H1 (cell line): ENCODE measurements around the gene AP3D1. TPM values are rescaled to one million over a fixed set of nuclear protein-coding genes. Genes with fewer than 3 reads are reported as not detected.
A peak's percentile ranks its signal among the peaks of the same experiment; 100 is the strongest.

ENCODE experiments used
- CTCF ChIA-PET: fragments of 300-600 bp; sonication (Branson Sonifier 250); formaldehyde crosslinking; loops from one replicate; lab custom pipeline; 2021; ENCODE audit not compliant: partially characterized antibody; lab: Charles Lee
- POLR2A ChIA-PET: fragments of 300-600 bp; sonication (Branson Sonifier 250); formaldehyde crosslinking; loops from one replicate; lab custom pipeline; 2021; ENCODE audit warnings: inconsistent platforms; ENCODE audit not compliant: partially characterized antibody; lab: Charles Lee
- DNase-seq, 2 experiments: peaks; one replicate each; pipeline versions ENCODE4 v3.0.0 to v3.0.0-alpha.2; 2010 to 2022; ENCODE audit warnings: low spot score in 2 of 2, low read depth in 1 of 2, mixed read lengths in 1 of 2
- FAIRE-seq: peaks from 2 replicates; lab custom pipeline; 2011; peaks lifted over from hg19 to GRCh38; lab: Jason Lieb, UNC
- H2AFZ ChIP-seq: 2 replicates; pipeline ENCODE4 v1.8.1; 2012; ENCODE audit warnings: low read length, inconsistent platforms
- H2AK5ac ChIP-seq: 2 replicates; pipeline ENCODE4 v1.6.1; 2013; ENCODE audit warnings: low read depth, low read length
- H2BK120ac ChIP-seq: replicated peaks from 2 replicates; pipeline ENCODE3; 2013; ENCODE audit warnings: low read depth, low read length, inconsistent platforms
- H2BK12ac ChIP-seq: 2 replicates; pipeline ENCODE4 v1.6.1; 2013; ENCODE audit warnings: low read depth, low read length
- H2BK15ac ChIP-seq: 2 replicates; pipeline ENCODE4 v1.6.1; 2013; ENCODE audit warnings: low read length
- H2BK20ac ChIP-seq: 2 replicates; pipeline ENCODE4 v1.6.1; 2013; ENCODE audit warnings: low read length
- H2BK5ac ChIP-seq: 2 replicates; pipeline ENCODE4 v1.6.1; 2013; ENCODE audit warnings: low read depth, low read length
- H3K14ac ChIP-seq: 2 replicates; pipeline ENCODE4 v1.6.1; 2013; ENCODE audit warnings: inconsistent platforms; ENCODE audit not compliant: insufficient read length
- H3K18ac ChIP-seq: 2 replicates; pipeline ENCODE4 v1.6.1; 2013; ENCODE audit warnings: low read length; ENCODE audit errors: extremely low read depth
- H3K23ac ChIP-seq: 2 replicates; pipeline ENCODE4 v1.6.1; 2013; ENCODE audit warnings: inconsistent platforms; ENCODE audit not compliant: insufficient read length
- H3K23me2 ChIP-seq: 2 replicates; pipeline ENCODE4 v1.6.1; 2013; ENCODE audit warnings: low read depth, low read length
- H3K27ac ChIP-seq: 2 replicates; pipeline ENCODE4 v1.6.1; 2011; ENCODE audit warnings: low read depth, low read length, inconsistent platforms
- H3K27me3 ChIP-seq, 4 experiments: replicated peaks in 1 of 4; 1 replicate in 1 of 4; 2 replicates in 3 of 4; pipeline versions ENCODE4 v1.6.1 to v1.8.1; 2011 to 2013; ENCODE audit warnings: low read length in 3 of 4, mild to moderate bottlenecking in 3 of 4, inconsistent platforms in 2 of 4, mixed read lengths in 2 of 4, moderate library complexity in 1 of 4; ENCODE audit not compliant: control insufficient read depth in 3 of 4, insufficient read depth in 3 of 4; ENCODE audit errors: extremely low read depth in 1 of 4
- H3K36me3 ChIP-seq, 4 experiments: 2 replicates each; pipeline versions ENCODE4 v1.6.1 to v1.8.1; 2011 to 2013; ENCODE audit warnings: mild to moderate bottlenecking in 4 of 4, low read length in 3 of 4, moderate library complexity in 2 of 4, control low read depth in 1 of 4, inconsistent platforms in 1 of 4; ENCODE audit not compliant: insufficient read depth in 4 of 4, control insufficient read depth in 2 of 4
- H3K4ac ChIP-seq: replicated peaks from 2 replicates; pipeline ENCODE3; 2013; ENCODE audit warnings: low read length, low read depth, mixed read lengths, inconsistent platforms; ENCODE audit not compliant: insufficient read length
- H3K4me1 ChIP-seq, 4 experiments: replicated peaks in 1 of 4; 1 replicate in 1 of 4; 2 replicates in 3 of 4; pipeline versions ENCODE4 v1.6.1 to v1.8.1; 2011 to 2013; ENCODE audit warnings: low read length in 3 of 4, inconsistent platforms in 2 of 4, mixed read lengths in 1 of 4; ENCODE audit not compliant: insufficient read depth in 4 of 4, control insufficient read depth in 3 of 4
- H3K4me2 ChIP-seq, 2 experiments: 2 replicates each; pipeline versions ENCODE4 v1.6.1 to v1.8.1; 2011 to 2013; ENCODE audit warnings: low read depth in 2 of 2, low read length in 2 of 2, control low read depth in 1 of 2, inconsistent platforms in 1 of 2, mild to moderate bottlenecking in 1 of 2; ENCODE audit not compliant: insufficient read depth in 1 of 2
- H3K4me3 ChIP-seq, 4 experiments: fragments of 200-600, 300-600 bp in 1 of 4; sonication (generic), shearing (Covaris generic), sonication (Bioruptor Twin) in 1 of 4; 2 replicates each; pipeline versions ENCODE4 v1.5.1 to v1.8.1; 2011 to 2016; ENCODE audit warnings: low read length in 4 of 4, low read depth in 3 of 4, control low read depth in 2 of 4, inconsistent platforms in 2 of 4, mild to moderate bottlenecking in 2 of 4, mixed read lengths in 1 of 4, moderate library complexity in 1 of 4; ENCODE audit not compliant: insufficient read depth in 2 of 4; ENCODE audit errors: extremely low read depth in 1 of 4
- H3K56ac ChIP-seq: replicated peaks from 2 replicates; pipeline ENCODE3; 2013; ENCODE audit warnings: low read depth, mild to moderate bottlenecking, mixed read lengths, low read length, inconsistent platforms; ENCODE audit not compliant: insufficient read length
- H3K79me1 ChIP-seq: 2 replicates; pipeline ENCODE4 v1.6.1; 2013; ENCODE audit warnings: low read depth, low read length, control low read depth
- H3K79me2 ChIP-seq, 2 experiments: 2 replicates each; pipeline versions ENCODE4 v1.6.1 to v1.8.1; 2012 to 2013; ENCODE audit warnings: low read length in 2 of 2, mild to moderate bottlenecking in 2 of 2, inconsistent platforms in 1 of 2; ENCODE audit not compliant: insufficient read depth in 2 of 2, control insufficient read depth in 1 of 2
- H3K9ac ChIP-seq, 4 experiments: replicated peaks in 1 of 4; 1 replicate in 1 of 4; 2 replicates in 3 of 4; pipeline versions ENCODE4 v1.6.1 to v1.8.1; 2011 to 2013; ENCODE audit warnings: low read depth in 3 of 4, low read length in 3 of 4, control low read depth in 2 of 4, mild to moderate bottlenecking in 2 of 4, moderate library complexity in 2 of 4, inconsistent platforms in 1 of 4; ENCODE audit errors: extremely low read depth in 1 of 4
- H3K9me3 ChIP-seq, 2 experiments: 2 replicates each; pipeline versions ENCODE4 v1.6.1 to v1.8.1; 2012 to 2013; ENCODE audit warnings: mild to moderate bottlenecking in 2 of 2, moderate library complexity in 2 of 2, control low read depth in 1 of 2, inconsistent platforms in 1 of 2, low read depth in 1 of 2, low read length in 1 of 2, mixed read lengths in 1 of 2; ENCODE audit not compliant: insufficient read depth in 2 of 2
- H4K20me1 ChIP-seq, 2 experiments: replicated peaks in 1 of 2; 2 replicates each; pipeline versions ENCODE3 to v1.8.1; 2011 to 2013; ENCODE audit warnings: inconsistent platforms in 2 of 2, low read length in 2 of 2, mild to moderate bottlenecking in 1 of 2; ENCODE audit not compliant: insufficient read depth in 2 of 2, control insufficient read depth in 1 of 2
- H4K5ac ChIP-seq: 2 replicates; pipeline ENCODE4 v1.6.1; 2013; ENCODE audit warnings: low read length, low read depth, mixed read lengths, inconsistent platforms; ENCODE audit not compliant: insufficient read length
- H4K8ac ChIP-seq: 2 replicates; pipeline ENCODE4 v1.8.0; 2013; ENCODE audit warnings: mild to moderate bottlenecking, moderate library complexity, low read length, inconsistent platforms; ENCODE audit not compliant: insufficient read depth; ENCODE audit errors: extremely low read depth
- H4K91ac ChIP-seq: replicated peaks from 2 replicates; pipeline ENCODE3; 2013; ENCODE audit warnings: low read length, mixed read lengths, inconsistent platforms; ENCODE audit not compliant: insufficient read length
- ASH2L ChIP-seq: fragments of 200-600, 300-600 bp; sonication (generic); IDR thresholded peaks from one replicate; pipeline ENCODE4 v1.7.1; 2017; ENCODE audit warnings: low read length
- CHD2 ChIP-seq: IDR thresholded peaks from 2 replicates; pipeline ENCODE4 v1.6.1; 2012; ENCODE audit warnings: low read length, improper control_type of control experiment
- EZH2 ChIP-seq: fragments of 200-600 bp; sonication (generic); IDR thresholded peaks from 2 replicates; pipeline ENCODE4 v1.7.1; 2012; ENCODE audit warnings: low read depth, mild to moderate bottlenecking, moderate library complexity, low read length, inconsistent platforms; ENCODE audit not compliant: severe bottlenecking
- KDM4A ChIP-seq: IDR thresholded peaks from one replicate; pipeline ENCODE4 v1.7.1; 2012; ENCODE audit warnings: low read depth, mild to moderate bottlenecking, moderate library complexity, low read length, inconsistent platforms; ENCODE audit not compliant: severe bottlenecking
- KDM5A ChIP-seq: fragments of 200-600 bp; IDR thresholded peaks from 2 replicates; pipeline ENCODE4 v1.7.1; 2012; ENCODE audit warnings: mild to moderate bottlenecking, low read length, inconsistent platforms, mixed read lengths
- NRF1 ChIP-seq: IDR thresholded peaks from 2 replicates; pipeline ENCODE4 v1.6.1; 2011; ENCODE audit warnings: mild to moderate bottlenecking, low read depth, low read length, improper control_type of control experiment
- PHF8 ChIP-seq: fragments of 200-600 bp; sonication (generic); conservative IDR thresholded peaks from 2 replicates; pipeline ENCODE4 v1.7.1; 2012; ENCODE audit warnings: low read depth, mild to moderate bottlenecking, inconsistent platforms, low read length, moderate library complexity
- POLR2A ChIP-seq, 2 experiments: IDR thresholded peaks; 1 replicate in 1 of 2; 2 replicates in 1 of 2; pipeline ENCODE4 v1.6.1; 2011; ENCODE audit warnings: low read depth in 2 of 2, low read length in 2 of 2, mild to moderate bottlenecking in 2 of 2; ENCODE audit errors: control extremely low read depth in 1 of 2
- POLR2AphosphoS5 ChIP-seq: IDR thresholded peaks from 2 replicates; pipeline ENCODE4 v1.6.1; 2011; ENCODE audit warnings: low read depth, low read length
- RFX5 ChIP-seq: IDR thresholded peaks from 2 replicates; pipeline ENCODE4 v1.6.1; 2011; ENCODE audit warnings: low read depth, low read length, improper control_type of control experiment, borderline replicate concordance
- SIN3A ChIP-seq, 2 experiments: IDR thresholded peaks in 1 of 2; conservative IDR thresholded peaks in 1 of 2; 2 replicates each; pipeline ENCODE4 v1.6.1; 2011 to 2012; ENCODE audit warnings: low read length in 2 of 2, improper control_type of control experiment in 1 of 2, low read depth in 1 of 2, mild to moderate bottlenecking in 1 of 2
- WGBS, 2 experiments: shearing (Covaris generic) in 1 of 2; methylation state at CpG; one replicate each; pipeline versions ENCODE4 v1.1.6 to v1.1.7; 2013 to 2015; ENCODE audit warnings: low lambda C conversion rate in 2 of 2, mixed read lengths in 2 of 2, inconsistent platforms in 1 of 2, low coverage in 1 of 2, missing lambda C conversion rate in 1 of 2; ENCODE audit not compliant: insufficient replicate concordance in 2 of 2, insufficient coverage in 1 of 2, insufficient read length in 1 of 2; ENCODE audit errors: extremely low coverage in 1 of 2, missing lambda C conversion rate in 1 of 2; 5-methylcytosine and 5-hydroxymethylcytosine counted together
- polyA plus RNA-seq, 7 experiments: library from polyadenylated mRNA; depleted of rRNA in 3 of 7; stranded (reverse) in 5 of 7; unstranded in 2 of 7; fragments of >200 nt in 5 of 7; fragments of 200-250 nt in 2 of 7; gene quantifications; 1 replicate in 5 of 7; 2 replicates in 1 of 7; 4 replicates in 1 of 7; pipeline versions ENCODE4 v1.2.1 to v1.2.3, GENCODE V29; 2011 to 2013; ENCODE audit warnings: missing spikeins in 2 of 7, mixed read lengths in 2 of 7
- total RNA-seq: library from RNA; stranded (reverse); fragmentation: NEBNext Ultra II Directional; extraction: Animal tissue kit (Norgen Biotek cat#: 25700); gene quantifications from 2 replicates; pipeline ENCODE4 v1.2.1, GENCODE V29; 2021
- TF ChIP-seq, protein P1 (sequence below): IDR thresholded peaks from 2 replicates; pipeline ENCODE4 v1.6.1; 2012; ENCODE audit warnings: inconsistent platforms

The AP3D1 gene
- total and polyA plus RNA-seq, 2 of the 8 experiments (the other 6 are each of a cell fraction or from before 2014, with no cell fraction given), result 161 to 174 TPM

GRCh38 chr19:2150794-2151338, 500 bp downstream of the AP3D1 start:
- peak overlapping the region; percentile 78 for H3K4ac ChIP-seq
- peaks cover 9% of the 10 kb centered on the region; the same call in 1 of the 2 replicates for H3K23me2 ChIP-seq
- POLR2A ChIA-PET, result interaction anchor here (0.7 to 1.7 kb wide), 5 partner anchors 15 to 266 kb away, joined by 3 to 7 read pairs (median 3); partner anchors contain the start of gene ABHD17A
- peak overlapping the region; percentile 36 for H3K27ac ChIP-seq
- peak overlapping the region; percentile 84; the same call in 1 of the 2 replicates for H4K8ac ChIP-seq
- H2BK120ac ChIP-seq, result no peak overlapping the region
- H3K14ac ChIP-seq, result no peak overlapping the region
- peak in 1 of 2 experiments; percentile 69 for DNase-seq
- H3K9ac ChIP-seq, result peak overlapping the region; percentile 69 to 98 (median 94)
- peak overlapping the region; percentile 90 for H2BK5ac ChIP-seq
- CTCF ChIA-PET, result interaction anchor here (1.5 to 1.8 kb wide), 2 partner anchors 21 to 48 kb away, joined by 3 to 5 read pairs; no protein-coding TSS in a partner anchor
- H3K4me3 ChIP-seq, result peak overlapping the region; percentile 64 to 99 (median 92)
- peak overlapping the region; percentile 86 to 96 for H3K4me2 ChIP-seq
- H2BK15ac ChIP-seq, result no peak overlapping the region
- H3K79me1 ChIP-seq, result peaks cover 10% of the 10 kb centered on the region; the same call in 1 of the 2 replicates
- H3K23ac ChIP-seq, result no peak overlapping the region
- H3K79me2 ChIP-seq, result peaks cover 41 to 53% of the 10 kb centered on the region in 2 experiments
- no peak overlapping the region for H2AFZ ChIP-seq
- H3K36me3 ChIP-seq, result peaks cover 0 to 6% (median 0%) of the 10 kb centered on the region in 4 experiments; a peak in 1 of 8 replicates
- H3K9me3 ChIP-seq, result no peaks in the 10 kb centered on the region
- no peak overlapping the region for H2BK12ac ChIP-seq
- H4K5ac ChIP-seq, result peak overlapping the region; percentile 82
- no peaks in the 10 kb centered on the region for H3K27me3 ChIP-seq
- no peak for FAIRE-seq
- 0% methylated on average over 33 of the region's 36 CpGs; no CpG with 5 or more reads in 1 of the 2 experiments for WGBS, 2 experiments
- H3K4me1 ChIP-seq, result peaks cover 7 to 17% (median 13%) of the 10 kb centered on the region in 4 experiments
- peak overlapping the region; percentile 65 for H4K91ac ChIP-seq
- H3K18ac ChIP-seq, result no peak overlapping the region
- no peak overlapping the region for H2AK5ac ChIP-seq
- peak overlapping the region; percentile 86 for H3K56ac ChIP-seq
- peaks cover 16 to 20% of the 10 kb centered on the region in 2 experiments for H4K20me1 ChIP-seq
- no peak overlapping the region for H2BK20ac ChIP-seq
- TF ChIP-seq ASH2L, result no peak
- TF ChIP-seq POLR2A (IDR thresholded peaks at IDR 0.05; ENCODE audit: control extremely low read depth in 1 of 2, low read depth in 2 of 2, low read length in 2 of 2), result peak in 1 of 2 experiments; percentile 51; a peak in 1 of 3 replicates
- TF ChIP-seq POLR2AphosphoS5, result 0 out of 2 replicates have a peak, but pooled peaks have one; percentile 45
- no peak for TF ChIP-seq CHD2
- TF ChIP-seq KDM4A, result peak; percentile 24
- 0 out of 2 replicates have a peak, but pooled peaks have one; percentile 24 for TF ChIP-seq KDM5A
- TF ChIP-seq NRF1, result no peak
- TF ChIP-seq PHF8, result peak; percentile 69; the same call in 1 of the 2 replicates
- TF ChIP-seq SIN3A (conservative IDR thresholded peaks at IDR 0.05 in 1 of 2, IDR thresholded peaks at IDR 0.05 in 1 of 2; ENCODE audit: low read depth in 1 of 2, low read length in 2 of 2), result peak in 1 of 2 experiments; percentile 40; a peak in 1 of 4 replicates
- no peak for TF ChIP-seq EZH2
- TF ChIP-seq RFX5, result no peak
- TF ChIP-seq, protein P1, sequence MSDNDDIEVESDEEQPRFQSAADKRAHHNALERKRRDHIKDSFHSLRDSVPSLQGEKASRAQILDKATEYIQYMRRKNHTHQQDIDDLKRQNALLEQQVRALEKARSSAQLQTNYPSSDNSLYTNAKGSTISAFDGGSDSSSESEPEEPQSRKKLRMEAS, result peak; percentile 51; the same call in 1 of the 2 replicates
